A172 (cell line): ENCODE results near the gene PDE4D. TPM values are rescaled to one million over a fixed set of nuclear protein-coding genes. Genes with fewer than 3 reads are reported as not detected.

Experiments
- DNase-seq: peaks from one replicate; pipeline ENCODE4 v3.0.0-alpha.2; 2015; ENCODE audit warnings: low spot score
- total RNA-seq: library from RNA; depleted of rRNA; stranded (reverse); fragments of >200 nt; shearing (Covaris generic); gene quantifications from 2 replicates; pipeline ENCODE4 v1.2.3, GENCODE V29; 2014

The PDE4D gene
- total RNA-seq, 1 experiment from 2014 or later: 7.6 TPM

- no peak for DNase-seq
Measured at GRCh38 chr5:59744531-59744992, 149.0 kb downstream of the PDE4D start.

GRCh38 chr5:59741599-59741998 is 151.9 kb downstream of the PDE4D start:
- no peak for DNase-seq

- no peak for DNase-seq
Measured at GRCh38 chr5:59738024-59738423, 155.5 kb downstream of the PDE4D start.

DNA sequence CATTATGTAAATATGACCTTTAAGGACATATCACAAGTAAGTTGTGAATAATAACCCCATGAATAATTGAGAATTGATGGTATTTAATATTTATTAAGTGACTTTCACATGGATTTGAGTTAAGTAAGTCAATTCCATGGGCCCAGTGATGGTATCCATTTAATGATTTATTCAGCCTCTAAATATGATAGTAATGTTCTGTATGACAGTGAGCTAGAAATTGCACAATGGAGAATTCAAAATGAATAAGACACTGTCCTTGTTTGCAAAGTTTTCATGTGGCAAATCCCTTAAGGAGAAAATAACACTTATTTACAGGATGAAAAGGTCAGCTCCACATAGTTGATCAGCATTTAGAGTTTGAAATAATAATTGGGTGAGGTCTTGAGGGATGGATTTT is 160.7 kb downstream of the PDE4D start:
- DNase-seq: no peak

GRCh38 chr5:59732301-59732700 is 161.2 kb downstream of the PDE4D start:
- no peak for DNase-seq

GRCh38 chr5:59731809-59732208 is 161.7 kb downstream of the PDE4D start:
- no peak for DNase-seq

DNA sequence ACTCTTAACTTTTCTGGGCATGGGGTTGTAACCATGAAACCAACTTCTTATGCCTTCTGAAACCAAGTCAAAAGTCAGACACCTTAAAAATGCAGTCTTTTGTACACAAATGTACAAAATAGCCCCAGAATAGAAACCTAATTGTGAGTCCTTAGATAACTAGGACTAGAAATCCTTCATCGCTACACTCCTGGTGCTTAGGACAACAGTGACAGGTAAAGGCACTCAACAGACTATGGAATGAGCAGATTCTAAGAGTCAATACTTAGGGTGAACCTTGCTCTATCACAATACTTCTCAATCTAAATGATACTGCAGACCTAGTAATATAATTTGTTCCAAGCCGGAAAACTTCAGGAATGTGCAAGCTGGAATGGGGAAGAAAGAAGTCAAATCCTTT is 163.7 kb downstream of the PDE4D start:
- no peak for DNase-seq

GRCh38 chr5:59729357-59729756 is 164.2 kb downstream of the PDE4D start:
- DNase-seq: no peak

- DNase-seq: no peak
Measured at GRCh38 chr5:59728356-59728755, 165.2 kb downstream of the PDE4D start.

- DNase-seq: no peak
Measured at GRCh38 chr5:59727186-59727585, 166.3 kb downstream of the PDE4D start.

- DNase-seq: no peak
Measured at GRCh38 chr5:59725392-59725767, 168.1 kb downstream of the PDE4D start.

- peak; percentile 16 for DNase-seq
Measured at GRCh38 chr5:59724482-59725391, 168.8 kb downstream of the PDE4D start.

GRCh38 chr5:59722874-59723273 is 170.7 kb downstream of the PDE4D start:
- no peak for DNase-seq

DNA sequence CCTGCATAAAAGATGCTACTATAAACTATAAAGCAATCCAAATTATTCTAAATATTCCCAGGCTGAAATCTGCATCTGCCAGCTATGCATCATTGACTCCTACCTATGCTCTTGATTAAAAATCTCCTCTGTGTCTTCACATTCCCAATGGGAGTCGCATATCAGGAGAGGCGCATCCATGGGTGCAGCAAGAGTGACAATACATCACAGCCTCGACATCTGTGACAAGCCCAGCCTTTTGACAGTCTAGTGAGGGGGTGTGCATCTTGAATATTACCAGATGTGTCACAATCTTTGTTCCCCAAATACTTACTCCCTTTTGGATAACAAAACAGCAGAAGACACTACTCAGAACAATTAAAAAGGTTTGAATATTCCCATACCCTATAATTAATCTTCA is 171.8 kb downstream of the PDE4D start:
- no peak for DNase-seq

- DNase-seq: no peak
Measured at GRCh38 chr5:59720063-59720462, 173.5 kb downstream of the PDE4D start.

DNA sequence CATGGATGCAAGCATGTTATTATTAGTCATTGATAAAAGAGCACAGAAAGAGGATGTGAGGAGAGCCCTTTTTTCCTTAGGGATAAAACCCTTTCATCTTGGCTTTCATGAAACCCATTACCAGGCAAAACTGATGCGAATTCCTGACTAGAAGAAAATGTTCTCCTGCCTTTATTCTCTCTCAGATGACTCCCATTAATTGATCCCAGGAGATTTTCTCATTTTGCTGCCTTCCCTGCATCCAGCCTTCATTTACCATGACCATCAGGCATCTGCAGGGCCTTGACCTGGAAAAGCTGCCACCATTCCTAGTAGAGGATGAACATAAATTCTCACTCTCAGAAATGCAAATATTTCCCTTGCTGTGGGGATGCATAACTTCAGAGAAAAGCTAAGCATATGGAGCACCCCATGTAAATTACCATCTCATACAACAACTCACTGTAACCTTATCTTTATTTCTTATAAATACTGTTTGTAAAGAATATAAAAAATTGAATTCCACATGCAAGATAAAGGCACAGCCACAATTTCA is 176.5 kb downstream of the PDE4D start:
- no peak for DNase-seq

- no peak for DNase-seq
Measured at GRCh38 chr5:59716029-59716428, 177.5 kb downstream of the PDE4D start.

- no peak for DNase-seq
Measured at GRCh38 chr5:59715228-59715627, 178.3 kb downstream of the PDE4D start.

GRCh38 chr5:59713498-59713844 is 180.1 kb downstream of the PDE4D start:
- no peak for DNase-seq

DNA sequence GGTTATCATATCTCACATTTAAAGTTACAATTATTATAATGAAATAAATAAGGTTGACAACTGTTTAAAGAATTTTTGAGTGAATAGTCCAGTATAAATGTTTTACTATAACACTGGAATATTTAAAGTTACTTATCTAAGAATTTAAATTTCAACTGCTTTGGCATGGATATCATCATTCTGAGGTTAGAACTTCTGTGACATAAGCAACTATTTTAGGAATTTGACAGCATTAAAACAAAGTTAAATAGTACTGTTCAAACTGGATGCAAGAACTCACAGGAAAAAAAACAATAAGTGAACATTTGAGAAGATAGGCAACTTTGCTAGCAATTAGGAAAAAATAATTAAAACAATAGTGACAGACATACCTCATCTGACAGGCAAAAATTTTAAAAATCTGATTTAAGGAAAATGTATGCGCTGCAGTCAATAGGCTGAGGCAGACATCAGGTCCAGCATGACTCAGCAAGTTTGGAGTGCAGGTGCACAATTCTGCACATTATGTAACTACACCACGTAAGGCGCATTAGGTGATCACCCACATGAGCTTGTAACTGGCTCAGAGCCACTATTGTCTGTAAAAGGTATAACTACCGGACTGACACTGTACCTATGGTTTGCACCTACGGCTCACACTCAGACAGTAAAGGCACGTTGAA is 180.6 kb downstream of the PDE4D start:
- peak; percentile 26 for DNase-seq

DNA sequence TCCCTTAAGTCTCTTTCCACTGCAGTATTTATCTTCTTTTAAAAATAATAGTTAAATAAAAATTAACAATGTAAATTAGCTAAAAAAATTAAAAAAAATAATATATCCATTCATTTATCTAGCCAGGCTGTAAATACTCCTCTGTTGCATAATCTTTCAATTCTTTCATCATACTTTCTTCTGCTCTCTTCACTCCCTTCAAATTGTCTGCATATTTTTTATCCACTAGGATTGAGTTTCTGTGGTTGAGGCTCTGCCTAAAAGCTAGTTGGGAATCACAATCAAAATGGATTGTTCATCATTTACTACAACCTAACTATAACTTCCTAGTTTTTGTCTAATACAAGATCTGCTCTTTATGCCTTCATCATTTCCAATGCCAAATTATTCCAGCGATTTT is 182.2 kb downstream of the PDE4D start:
- no peak for DNase-seq

- DNase-seq: peak; percentile 29
Measured at GRCh38 chr5:59709846-59710245, 183.7 kb downstream of the PDE4D start.

DNA sequence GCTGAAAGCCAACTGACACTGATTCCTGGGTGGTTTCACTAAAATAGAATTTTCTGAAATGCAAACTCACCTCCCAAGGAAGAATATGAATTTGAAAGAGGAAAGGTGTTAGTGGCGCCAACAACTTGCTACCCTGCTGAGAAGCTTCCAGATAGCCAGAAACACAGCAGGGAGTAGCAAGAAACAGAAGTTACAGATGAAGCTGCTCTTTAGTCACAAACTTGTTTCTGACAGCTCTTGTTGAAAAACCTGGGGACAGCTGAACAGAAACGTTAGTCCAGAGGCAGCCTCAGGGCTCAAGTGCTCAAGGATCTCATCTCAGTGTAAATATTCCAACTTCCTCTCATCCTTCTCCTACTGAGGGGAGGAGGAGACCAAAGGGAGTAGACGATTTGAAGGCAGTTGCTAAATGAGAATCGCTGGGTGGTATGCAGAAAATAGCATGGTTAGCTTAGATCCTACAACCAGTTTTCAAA is 184.1 kb downstream of the PDE4D start:
- DNase-seq: no peak
